ENCODE results near the gene TENM3. TPM values are rescaled to one million over a fixed set of nuclear protein-coding genes. Genes with fewer than 3 reads are reported as not detected.

TENM3 gene
- total RNA-seq, 2 experiments from 2014 or later: not detected

DNA sequence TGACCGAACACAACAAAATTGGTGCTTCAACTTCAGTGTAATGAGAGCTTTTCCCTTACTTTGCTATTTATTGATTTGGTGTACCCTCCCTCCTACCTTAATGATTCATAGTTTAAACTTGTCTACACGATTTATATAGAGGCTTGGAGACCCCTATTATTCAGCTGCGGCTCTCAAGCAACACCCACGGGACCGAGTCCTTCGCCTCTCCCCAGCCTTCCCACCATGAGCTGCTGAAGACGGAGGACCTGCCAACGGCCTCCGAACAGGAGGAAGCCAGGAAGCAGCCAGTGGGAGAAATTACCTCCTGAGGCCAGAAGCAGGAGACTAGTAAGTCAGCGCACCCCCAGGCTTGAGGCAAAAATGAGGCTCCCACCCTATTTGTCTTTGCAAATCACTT is 595.3 kb downstream of the TENM3 start:
- ChIA-PET CTCF (ENCODE audit: unreplicated experiment) (no interaction called here), POLR2A (interaction anchor here (0.6 to 0.7 kb wide), 2 partner anchors 16 to 152 kb away, joined by 5 to 7 read pairs; no protein-coding TSS in a partner anchor)
- Histone ChIP-seq H3K9me3 (ENCODE audit: low read length) (no peaks in the 10 kb centered on the region), H3K4me2 (ENCODE audit: low read length) (no peak overlapping the region), H4K20me1 (ENCODE audit: insufficient read depth, low read length) (no peaks in the 10 kb centered on the region), H3K79me2 (ENCODE audit: insufficient read depth, low read depth, low read length) (no peaks in the 10 kb centered on the region), H3K9me2 (ENCODE audit: insufficient read depth, low read length) (no peaks in the 10 kb centered on the region), H2AFZ (ENCODE audit: low read length) (no peak overlapping the region), H3K4me1 (ENCODE audit: insufficient read depth, low read length, poor library complexity, severe bottlenecking) (no peaks in the 10 kb centered on the region), H3K27ac (ENCODE audit: low read depth, low read length, poor library complexity, severe bottlenecking) (no peak overlapping the region), H3K36me3 (ENCODE audit: insufficient read depth, low read length) (no peaks in the 10 kb centered on the region), H3K4me3 (ENCODE audit: low read depth, low read length, poor library complexity, severe bottlenecking) (no peak overlapping the region)
- TF ChIP-seq, protein P1, sequence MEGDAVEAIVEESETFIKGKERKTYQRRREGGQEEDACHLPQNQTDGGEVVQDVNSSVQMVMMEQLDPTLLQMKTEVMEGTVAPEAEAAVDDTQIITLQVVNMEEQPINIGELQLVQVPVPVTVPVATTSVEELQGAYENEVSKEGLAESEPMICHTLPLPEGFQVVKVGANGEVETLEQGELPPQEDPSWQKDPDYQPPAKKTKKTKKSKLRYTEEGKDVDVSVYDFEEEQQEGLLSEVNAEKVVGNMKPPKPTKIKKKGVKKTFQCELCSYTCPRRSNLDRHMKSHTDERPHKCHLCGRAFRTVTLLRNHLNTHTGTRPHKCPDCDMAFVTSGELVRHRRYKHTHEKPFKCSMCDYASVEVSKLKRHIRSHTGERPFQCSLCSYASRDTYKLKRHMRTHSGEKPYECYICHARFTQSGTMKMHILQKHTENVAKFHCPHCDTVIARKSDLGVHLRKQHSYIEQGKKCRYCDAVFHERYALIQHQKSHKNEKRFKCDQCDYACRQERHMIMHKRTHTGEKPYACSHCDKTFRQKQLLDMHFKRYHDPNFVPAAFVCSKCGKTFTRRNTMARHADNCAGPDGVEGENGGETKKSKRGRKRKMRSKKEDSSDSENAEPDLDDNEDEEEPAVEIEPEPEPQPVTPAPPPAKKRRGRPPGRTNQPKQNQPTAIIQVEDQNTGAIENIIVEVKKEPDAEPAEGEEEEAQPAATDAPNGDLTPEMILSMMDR (conservative IDR thresholded peaks at IDR 0.05; ENCODE audit: low read length): no peak
- no peak for TF ChIP-seq EZH2phosphoT487 (IDR thresholded peaks at IDR 0.05; ENCODE audit: borderline replicate concordance, low read depth, low read length)
- intact Hi-C loops (cut with micrococcal nuclease; ENCODE audit: unreplicated experiment): no loop called here
- BruUV-seq (replicated peaks): no TSS peak
- DNase-seq (ENCODE audit: low spot score): no peak

DNA sequence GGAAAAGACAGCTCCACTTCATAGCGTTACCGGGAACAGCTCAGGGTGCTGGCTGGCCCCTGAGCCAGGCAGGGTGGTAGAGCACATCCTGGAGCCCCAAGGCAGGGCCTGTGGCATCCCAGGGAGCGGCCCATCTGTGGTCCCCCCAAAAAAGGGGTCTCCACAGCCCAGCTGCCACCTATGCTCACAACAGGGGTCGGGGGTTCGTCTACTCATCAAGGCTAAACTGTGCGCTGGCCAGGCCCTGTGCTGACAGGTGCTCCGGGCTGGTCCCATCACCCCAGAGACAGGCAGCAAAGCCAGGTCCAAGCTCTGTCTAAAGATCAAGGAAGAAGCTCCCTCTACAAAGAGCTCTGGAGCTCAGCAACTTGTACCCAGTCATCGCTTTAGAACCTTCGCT is 596.1 kb downstream of the TENM3 start:
- TF ChIP-seq, protein P1 (conservative IDR thresholded peaks at IDR 0.05; ENCODE audit: low read length): no peak
- H3K4me1 ChIP-seq (ENCODE audit: insufficient read depth, low read length, poor library complexity, severe bottlenecking): no peaks in the 10 kb centered on the region
- DNase-seq (ENCODE audit: low spot score): no peak
- no peak overlapping the region for H2AFZ ChIP-seq (ENCODE audit: low read length)
- no peaks in the 10 kb centered on the region for H3K79me2 ChIP-seq (ENCODE audit: insufficient read depth, low read depth, low read length)
- BruUV-seq (replicated peaks): no TSS peak
- H3K9me2 ChIP-seq (ENCODE audit: insufficient read depth, low read length): no peaks in the 10 kb centered on the region
- H3K36me3 ChIP-seq (ENCODE audit: insufficient read depth, low read length): no peaks in the 10 kb centered on the region
- ChIA-PET POLR2A (interaction anchor here (0.6 kb wide), 1 partner anchor 1088 kb away, joined by 3 read pairs; no protein-coding TSS in a partner anchor), CTCF (ENCODE audit: unreplicated experiment) (no interaction called here)
- no peaks in the 10 kb centered on the region for H4K20me1 ChIP-seq (ENCODE audit: insufficient read depth, low read length)
- H3K4me3 ChIP-seq (ENCODE audit: low read depth, low read length, poor library complexity, severe bottlenecking): no peak overlapping the region
- no peak overlapping the region for H3K4me2 ChIP-seq (ENCODE audit: low read length)
- no peaks in the 10 kb centered on the region for H3K9me3 ChIP-seq (ENCODE audit: low read length)
- H3K27ac ChIP-seq (ENCODE audit: low read depth, low read length, poor library complexity, severe bottlenecking): no peak overlapping the region
- intact Hi-C loops (cut with micrococcal nuclease; ENCODE audit: unreplicated experiment): no loop called here

DNA sequence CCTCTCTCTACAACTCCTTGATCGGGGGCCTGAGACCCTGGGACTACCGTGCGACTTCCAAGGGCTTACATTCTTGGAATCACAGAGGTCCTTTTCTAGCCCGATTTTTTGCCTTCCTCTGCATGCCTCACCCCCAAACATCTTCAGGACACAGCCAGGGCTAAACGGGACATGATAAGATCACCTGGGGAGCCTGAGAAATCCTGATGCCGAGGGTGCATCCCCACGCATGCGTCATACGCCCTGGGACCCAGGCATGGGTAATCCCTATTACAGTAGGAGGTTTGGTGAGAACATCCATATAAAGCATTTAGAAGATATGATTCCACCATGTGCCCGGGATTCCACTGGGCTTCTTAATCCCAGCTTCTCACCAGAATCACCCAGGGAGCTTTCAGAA is 596.9 kb downstream of the TENM3 start:
- no peak overlapping the region for H3K4me3 ChIP-seq (ENCODE audit: low read depth, low read length, poor library complexity, severe bottlenecking)
- CTCF ChIA-PET (ENCODE audit: unreplicated experiment): interaction anchor here (0.6 kb wide), 1 partner anchor 16 kb away, joined by 3 read pairs; no protein-coding TSS in a partner anchor
- no peak overlapping the region for H3K27ac ChIP-seq (ENCODE audit: low read depth, low read length, poor library complexity, severe bottlenecking)
- H3K4me1 ChIP-seq (ENCODE audit: insufficient read depth, low read length, poor library complexity, severe bottlenecking): no peaks in the 10 kb centered on the region
- H4K20me1 ChIP-seq (ENCODE audit: insufficient read depth, low read length): no peaks in the 10 kb centered on the region
- H3K36me3 ChIP-seq (ENCODE audit: insufficient read depth, low read length): no peaks in the 10 kb centered on the region
- TF ChIP-seq, protein P1 (conservative IDR thresholded peaks at IDR 0.05; ENCODE audit: low read length): no peak
- no peak for TF ChIP-seq EZH2phosphoT487 (IDR thresholded peaks at IDR 0.05; ENCODE audit: borderline replicate concordance, low read depth, low read length)
- H3K9me2 ChIP-seq (ENCODE audit: insufficient read depth, low read length): no peaks in the 10 kb centered on the region
- H3K79me2 ChIP-seq (ENCODE audit: insufficient read depth, low read depth, low read length): no peaks in the 10 kb centered on the region
- POLR2A ChIA-PET: no interaction called here
- no peak overlapping the region for H2AFZ ChIP-seq (ENCODE audit: low read length)
- H3K9me3 ChIP-seq (ENCODE audit: low read length): no peaks in the 10 kb centered on the region
- intact Hi-C loops (cut with micrococcal nuclease; ENCODE audit: unreplicated experiment): no loop called here
- no peak overlapping the region for H3K4me2 ChIP-seq (ENCODE audit: low read length)
- BruUV-seq (replicated peaks): no TSS peak
- DNase-seq (ENCODE audit: low spot score): no peak

All from OCI-LY7 (cell line).